Measurements from ENCODE around the gene POLH.

DNA sequence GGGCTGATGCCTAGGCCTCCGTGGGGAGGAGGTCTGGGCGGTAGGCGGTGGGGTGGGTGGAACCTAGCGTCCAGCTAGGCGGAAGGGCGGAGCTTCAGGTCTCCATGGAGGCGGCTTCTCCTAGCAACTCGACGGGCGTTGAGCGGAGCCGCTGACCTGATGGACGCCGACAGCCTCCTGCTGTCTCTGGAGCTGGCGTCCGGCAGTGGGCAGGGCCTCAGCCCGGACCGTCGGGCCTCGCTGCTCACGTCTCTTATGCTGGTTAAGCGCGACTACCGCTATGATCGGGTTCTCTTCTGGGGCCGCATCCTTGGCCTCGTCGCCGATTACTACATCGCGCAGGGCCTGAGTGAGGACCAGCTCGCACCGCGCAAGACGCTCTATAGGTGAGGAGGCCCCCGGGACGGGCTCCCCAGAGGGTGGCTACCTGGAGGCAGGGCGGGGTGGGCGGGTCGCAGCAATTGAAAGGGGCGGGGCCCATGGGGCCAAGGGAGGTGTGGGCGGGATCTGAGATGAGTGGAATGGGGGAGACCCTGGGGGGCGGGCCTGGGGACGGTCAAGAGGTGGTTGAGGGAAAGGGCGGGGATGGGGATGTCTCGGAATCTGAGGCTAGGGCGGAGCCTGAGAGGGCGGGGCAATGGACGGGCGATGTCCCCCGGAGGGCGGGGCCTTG lies 69.1 kb downstream of the POLH start, which contains the start of gene RSPH9:
- TF ChIP-seq CTCF (IDR thresholded peaks at IDR 0.05; ENCODE audit: low read depth, low read length, poor library complexity, severe bottlenecking) (no peak), EZH2phosphoT487 (IDR thresholded peaks at IDR 0.05; ENCODE audit: borderline replicate concordance, low read length) (no peak)

All from DOHH2 (cell line).